GM12878 (cell line): ENCODE measurements around the gene DAGLA. TPM values are rescaled to one million over a fixed set of nuclear protein-coding genes. Genes with fewer than 3 reads are reported as not detected.

Source experiments
- BHLHE40 ChIP-seq, 2 experiments: fragments of 450-650 bp in 1 of 2; IDR thresholded peaks; 2 replicates each; pipeline ENCODE4 v1.6.1; 2011 to 2017; ENCODE audit warnings: low read depth in 2 of 2, borderline replicate concordance in 1 of 2, improper control_type of control experiment in 1 of 2, low read length in 1 of 2, mild to moderate bottlenecking in 1 of 2
- DPF2 ChIP-seq: fragments of 450-650 bp; IDR thresholded peaks from 2 replicates; pipeline ENCODE4 v1.6.1; 2017; ENCODE audit warnings: mild to moderate bottlenecking
- E2F8 ChIP-seq: fragments of 450-650 bp; IDR thresholded peaks from 2 replicates; pipeline ENCODE4 v1.6.1; 2018; ENCODE audit warnings: mild to moderate bottlenecking, low read depth, moderate library complexity; ENCODE audit not compliant: partially characterized antibody
- MEF2B ChIP-seq: fragments of 450-650 bp; IDR thresholded peaks from 2 replicates; pipeline ENCODE4 v1.6.1; 2018; ENCODE audit warnings: mild to moderate bottlenecking, moderate library complexity; ENCODE audit not compliant: partially characterized antibody, poor library complexity, severe bottlenecking
- MTA3 ChIP-seq: IDR thresholded peaks from 2 replicates; pipeline ENCODE4 v1.6.1; 2012; ENCODE audit warnings: low read length, inconsistent platforms, borderline replicate concordance
- POLR2AphosphoS2 ChIP-seq: IDR thresholded peaks from 2 replicates; pipeline ENCODE4 v1.6.1; 2011; ENCODE audit warnings: low read depth, mild to moderate bottlenecking, low read length, improper control_type of control experiment, moderate library complexity
- PRDM15 ChIP-seq: fragments of 450-650 bp; formaldehyde crosslinking; IDR thresholded peaks from 2 replicates; pipeline ENCODE4 v1.4.0; 2020; ENCODE audit warnings: mild to moderate bottlenecking, moderate library complexity
- RCOR1 ChIP-seq: conservative IDR thresholded peaks from 2 replicates; pipeline ENCODE4 v1.6.1; 2012; ENCODE audit warnings: low read depth, low read length, improper control_type of control experiment
- RELA ChIP-seq: fragments of 450-650 bp; IDR thresholded peaks from 2 replicates; pipeline ENCODE4 v1.8.0; 2014; ENCODE audit warnings: borderline replicate concordance; ENCODE audit not compliant: partially characterized antibody
- ZSCAN29 ChIP-seq: fragments of 450-650 bp; IDR thresholded peaks from 2 replicates; pipeline ENCODE4 v1.6.1; 2017; ENCODE audit warnings: mild to moderate bottlenecking, moderate library complexity
- polyA plus RNA-seq, 11 experiments: library from polyadenylated mRNA; depleted of rRNA in 4 of 11; unstranded in 6 of 11; stranded (reverse) in 5 of 11; fragments of >200 nt; fragmentation: Nextera tagmentation in 4 of 11; fragmentation: Illumina TruSeq in 1 of 11; extraction: Ambion mirVana in 4 of 11; extraction: Trizol in 1 of 11; gene quantifications; 1 replicate in 1 of 11; 2 replicates in 10 of 11; pipeline versions ENCODE4 v1.2.1 to v1.2.3, GENCODE V29; 2011 to 2016; ENCODE audit warnings: inconsistent platforms in 2 of 11, missing spikeins in 2 of 11, low read depth in 1 of 11
- total RNA-seq, 4 experiments: library from RNA; depleted of rRNA in 3 of 4; stranded (reverse); fragments of >200 nt in 3 of 4; fragmentation: Illumina TruSeq in 1 of 4; extraction: Trizol in 1 of 4; gene quantifications; 2 replicates each; pipeline versions ENCODE4 v1.2.1 to v1.2.3, GENCODE V29; 2013 to 2021
- TF ChIP-seq, protein P1 (sequence below): IDR thresholded peaks from 2 replicates; pipeline ENCODE4 v1.6.1; 2011; ENCODE audit warnings: borderline replicate concordance, low read depth, mild to moderate bottlenecking, moderate library complexity, low read length; ENCODE audit not compliant: insufficient read depth, poor library complexity, severe bottlenecking
- TF ChIP-seq, protein P2 (sequence below): fragments of 150-350 bp; IDR thresholded peaks from 2 replicates; pipeline ENCODE4 v1.6.1; 2016; ENCODE audit warnings: low read depth, low read length

Gene DAGLA
- total and polyA plus RNA-seq, 10 of the 15 experiments (the other 5 are each of a cell fraction or from before 2014, with no cell fraction given) = 0.05 TPM; not detected in 9

DNA sequence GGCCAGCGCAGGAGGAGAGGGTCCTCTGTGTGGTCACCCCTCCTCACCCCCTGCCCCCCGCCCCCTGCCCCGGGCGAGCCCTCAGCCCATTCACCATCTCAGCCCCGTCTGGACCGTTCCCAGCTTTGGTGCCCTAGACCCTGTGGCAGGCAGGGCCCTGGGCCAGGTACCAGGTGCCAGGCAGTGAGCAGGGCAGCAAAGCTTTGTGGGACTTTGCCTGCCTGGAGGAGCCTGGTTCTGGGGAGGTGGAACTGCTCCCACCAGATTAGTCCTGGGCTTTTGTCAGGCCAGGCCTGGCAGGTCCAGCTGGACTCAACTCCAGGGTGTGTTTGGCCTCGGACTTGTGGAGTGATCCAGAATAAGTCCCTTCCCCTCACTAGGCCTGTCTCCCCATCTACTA, 58.6 kb downstream of the DAGLA start (continued):
- TF ChIP-seq, protein P1, sequence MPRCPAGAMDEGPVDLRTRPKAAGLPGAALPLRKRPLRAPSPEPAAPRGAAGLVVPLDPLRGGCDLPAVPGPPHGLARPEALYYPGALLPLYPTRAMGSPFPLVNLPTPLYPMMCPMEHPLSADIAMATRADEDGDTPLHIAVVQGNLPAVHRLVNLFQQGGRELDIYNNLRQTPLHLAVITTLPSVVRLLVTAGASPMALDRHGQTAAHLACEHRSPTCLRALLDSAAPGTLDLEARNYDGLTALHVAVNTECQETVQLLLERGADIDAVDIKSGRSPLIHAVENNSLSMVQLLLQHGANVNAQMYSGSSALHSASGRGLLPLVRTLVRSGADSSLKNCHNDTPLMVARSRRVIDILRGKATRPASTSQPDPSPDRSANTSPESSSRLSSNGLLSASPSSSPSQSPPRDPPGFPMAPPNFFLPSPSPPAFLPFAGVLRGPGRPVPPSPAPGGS = no peak
- TF ChIP-seq POLR2AphosphoS2 (no peak), BHLHE40 (IDR thresholded peaks at IDR 0.05; ENCODE audit: borderline replicate concordance in 1 of 2, low read depth in 2 of 2, low read length in 1 of 2) (no peak), ZSCAN29 (no peak), RCOR1 (no peak), MEF2B (no peak), E2F8 (no peak), RELA (no peak), MTA3 (no peak), DPF2 (no peak), PRDM15 (CRISPR knock-in tag) (no peak)
- TF ChIP-seq, protein P2, sequence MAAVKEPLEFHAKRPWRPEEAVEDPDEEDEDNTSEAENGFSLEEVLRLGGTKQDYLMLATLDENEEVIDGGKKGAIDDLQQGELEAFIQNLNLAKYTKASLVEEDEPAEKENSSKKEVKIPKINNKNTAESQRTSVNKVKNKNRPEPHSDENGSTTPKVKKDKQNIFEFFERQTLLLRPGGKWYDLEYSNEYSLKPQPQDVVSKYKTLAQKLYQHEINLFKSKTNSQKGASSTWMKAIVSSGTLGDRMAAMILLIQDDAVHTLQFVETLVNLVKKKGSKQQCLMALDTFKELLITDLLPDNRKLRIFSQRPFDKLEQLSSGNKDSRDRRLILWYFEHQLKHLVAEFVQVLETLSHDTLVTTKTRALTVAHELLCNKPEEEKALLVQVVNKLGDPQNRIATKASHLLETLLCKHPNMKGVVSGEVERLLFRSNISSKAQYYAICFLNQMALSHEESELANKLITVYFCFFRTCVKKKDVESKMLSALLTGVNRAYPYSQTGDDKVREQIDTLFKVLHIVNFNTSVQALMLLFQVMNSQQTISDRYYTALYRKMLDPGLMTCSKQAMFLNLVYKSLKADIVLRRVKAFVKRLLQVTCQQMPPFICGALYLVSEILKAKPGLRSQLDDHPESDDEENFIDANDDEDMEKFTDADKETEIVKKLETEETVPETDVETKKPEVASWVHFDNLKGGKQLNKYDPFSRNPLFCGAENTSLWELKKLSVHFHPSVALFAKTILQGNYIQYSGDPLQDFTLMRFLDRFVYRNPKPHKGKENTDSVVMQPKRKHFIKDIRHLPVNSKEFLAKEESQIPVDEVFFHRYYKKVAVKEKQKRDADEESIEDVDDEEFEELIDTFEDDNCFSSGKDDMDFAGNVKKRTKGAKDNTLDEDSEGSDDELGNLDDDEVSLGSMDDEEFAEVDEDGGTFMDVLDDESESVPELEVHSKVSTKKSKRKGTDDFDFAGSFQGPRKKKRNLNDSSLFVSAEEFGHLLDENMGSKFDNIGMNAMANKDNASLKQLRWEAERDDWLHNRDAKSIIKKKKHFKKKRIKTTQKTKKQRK = no peak
